ENCODE measurements around the gene ANO9.

The ANO9 gene

GRCh38 chr11:394034-394857 lies 47.6 kb downstream of the ANO9 start, which contains the start of gene PKP3:
TSS of gene PKP3 (plus strand) at chr11:394209. CDS start at chr11:394293, 84 bp downstream.
- H3K9me3 ChIP-seq (ENCODE audit: insufficient read depth, low read length) = no peaks in the 10 kb centered on the region
- no peak within 1 kb of the TSS for H3K4me2 ChIP-seq (ENCODE audit: low read length)
- H3K27ac ChIP-seq (ENCODE audit: low read length) = no peak within 1 kb of the TSS
- H3K4me1 ChIP-seq (ENCODE audit: low read length) = no peaks in the 10 kb centered on the region
- no peaks in the 10 kb centered on the region for H3K36me3 ChIP-seq (replicated peaks; ENCODE audit: low read depth, low read length)
- no peaks in the 10 kb centered on the region for H3K79me2 ChIP-seq (ENCODE audit: low read length)
- TF ChIP-seq EZH2phosphoT487 (IDR thresholded peaks at IDR 0.05; ENCODE audit: low read depth) = no peak
- TF ChIP-seq CTCF (IDR thresholded peaks at IDR 0.05; ENCODE audit: low read depth, low read length) = no peak
- no peak within 1 kb of the TSS for H2AFZ ChIP-seq (ENCODE audit: low read depth, low read length)
- H3K4me3 ChIP-seq (ENCODE audit: low read length) = no peak within 1 kb of the TSS
- 0 out of 2 replicates have a peak, but pooled peaks cover 4% of the 10 kb centered on the region for H3K27me3 ChIP-seq (ENCODE audit: low read depth, low read length)
- no peaks in the 10 kb centered on the region for H4K20me1 ChIP-seq (ENCODE audit: insufficient read depth, low read length)
- H3K9ac ChIP-seq (ENCODE audit: low read length) = no peak within 1 kb of the TSS

GRCh38 chr11:393219-394033 lies 48.4 kb downstream of the ANO9 start:
- Histone ChIP-seq H3K9ac (ENCODE audit: low read length) (no peak overlapping the region), H2AFZ (ENCODE audit: low read depth, low read length) (no peak overlapping the region), H3K4me3 (ENCODE audit: low read length) (no peak overlapping the region), H3K9me3 (ENCODE audit: insufficient read depth, low read length) (no peaks in the 10 kb centered on the region), H3K27me3 (ENCODE audit: low read depth, low read length) (0 out of 2 replicates have a peak, but pooled peaks cover 6% of the 10 kb centered on the region), H3K36me3 (replicated peaks; ENCODE audit: low read depth, low read length) (no peaks in the 10 kb centered on the region), H3K4me1 (ENCODE audit: low read length) (no peaks in the 10 kb centered on the region), H3K79me2 (ENCODE audit: low read length) (no peaks in the 10 kb centered on the region), H3K4me2 (ENCODE audit: low read length) (no peak overlapping the region), H4K20me1 (ENCODE audit: insufficient read depth, low read length) (no peaks in the 10 kb centered on the region), H3K27ac (ENCODE audit: low read length) (no peak overlapping the region)
- TF ChIP-seq CTCF (IDR thresholded peaks at IDR 0.05; ENCODE audit: low read depth, low read length) (no peak), EZH2phosphoT487 (IDR thresholded peaks at IDR 0.05; ENCODE audit: low read depth) (no peak)

GRCh38 chr11:392102-392777 lies 49.6 kb downstream of the ANO9 start:
- 0 out of 2 replicates have a peak, but pooled peaks cover 9% of the 10 kb centered on the region for H3K27me3 ChIP-seq (ENCODE audit: low read depth, low read length)
- H3K9me3 ChIP-seq (ENCODE audit: insufficient read depth, low read length) = no peaks in the 10 kb centered on the region
- no peaks in the 10 kb centered on the region for H4K20me1 ChIP-seq (ENCODE audit: insufficient read depth, low read length)
- H3K36me3 ChIP-seq (replicated peaks; ENCODE audit: low read depth, low read length) = no peaks in the 10 kb centered on the region
- no peak overlapping the region for H2AFZ ChIP-seq (ENCODE audit: low read depth, low read length)
- H3K79me2 ChIP-seq (ENCODE audit: low read length) = no peaks in the 10 kb centered on the region
- no peak overlapping the region for H3K4me2 ChIP-seq (ENCODE audit: low read length)
- H3K4me3 ChIP-seq (ENCODE audit: low read length) = no peak overlapping the region
- H3K4me1 ChIP-seq (ENCODE audit: low read length) = no peaks in the 10 kb centered on the region
- H3K9ac ChIP-seq (ENCODE audit: low read length) = no peak overlapping the region
- no peak overlapping the region for H3K27ac ChIP-seq (ENCODE audit: low read length)
- no peak for TF ChIP-seq CTCF (IDR thresholded peaks at IDR 0.05; ENCODE audit: low read depth, low read length)
- TF ChIP-seq EZH2phosphoT487 (IDR thresholded peaks at IDR 0.05; ENCODE audit: low read depth) = no peak
